PC-9 (cell line): Measurements from ENCODE around the gene ITPR3.

Experiments
- EZH2 ChIP-seq: fragments of 200-600 bp; sonication (generic); IDR thresholded peaks from 2 replicates; pipeline ENCODE4 v1.8.0; 2017; ENCODE audit warnings: antibody characterized with exemption, low read depth
- TF ChIP-seq, protein P1 (sequence below): fragments of 200-600 bp; sonication (generic); conservative IDR thresholded peaks from 2 replicates; pipeline ENCODE4 v1.6.1; 2017; ENCODE audit warnings: mixed run types, antibody characterized with exemption, mild to moderate bottlenecking, moderate library complexity

DNA sequence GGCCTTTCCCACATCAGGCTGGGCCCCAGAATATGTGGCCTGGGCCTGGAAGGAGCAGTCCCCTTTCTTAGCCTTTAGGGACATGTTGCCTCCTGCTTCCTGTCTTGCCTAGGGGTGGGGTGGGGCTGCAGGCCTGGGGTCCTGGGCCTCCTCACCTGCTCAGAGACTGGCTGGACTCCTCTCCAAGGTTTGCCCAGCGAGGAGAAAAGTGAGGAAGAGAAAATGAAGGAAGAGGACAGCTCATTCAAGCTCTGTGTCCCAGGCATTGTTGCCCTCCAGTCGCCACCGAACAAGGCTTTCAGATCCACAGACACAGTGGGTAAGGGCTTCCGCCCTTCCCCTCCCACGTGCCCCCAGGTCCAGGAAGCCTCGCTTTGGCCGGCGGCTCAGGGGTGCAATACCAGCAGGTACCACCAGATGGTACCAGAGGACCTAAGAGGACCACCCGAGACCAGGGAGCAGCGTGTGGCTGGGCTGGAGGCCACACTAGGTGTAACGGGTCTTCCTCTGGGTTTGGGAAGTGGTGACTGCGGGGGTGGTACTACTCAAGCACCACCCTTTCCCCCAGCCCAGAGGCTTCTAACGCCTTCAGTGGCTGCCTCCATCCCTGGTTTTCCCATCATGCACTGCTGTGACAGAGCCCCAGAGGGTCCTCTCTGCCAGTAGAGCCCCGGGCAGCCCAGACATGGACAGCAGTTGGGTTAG is 35.6 kb upstream of the ITPR3 start:
- no peak for TF ChIP-seq EZH2
- TF ChIP-seq, protein P1, sequence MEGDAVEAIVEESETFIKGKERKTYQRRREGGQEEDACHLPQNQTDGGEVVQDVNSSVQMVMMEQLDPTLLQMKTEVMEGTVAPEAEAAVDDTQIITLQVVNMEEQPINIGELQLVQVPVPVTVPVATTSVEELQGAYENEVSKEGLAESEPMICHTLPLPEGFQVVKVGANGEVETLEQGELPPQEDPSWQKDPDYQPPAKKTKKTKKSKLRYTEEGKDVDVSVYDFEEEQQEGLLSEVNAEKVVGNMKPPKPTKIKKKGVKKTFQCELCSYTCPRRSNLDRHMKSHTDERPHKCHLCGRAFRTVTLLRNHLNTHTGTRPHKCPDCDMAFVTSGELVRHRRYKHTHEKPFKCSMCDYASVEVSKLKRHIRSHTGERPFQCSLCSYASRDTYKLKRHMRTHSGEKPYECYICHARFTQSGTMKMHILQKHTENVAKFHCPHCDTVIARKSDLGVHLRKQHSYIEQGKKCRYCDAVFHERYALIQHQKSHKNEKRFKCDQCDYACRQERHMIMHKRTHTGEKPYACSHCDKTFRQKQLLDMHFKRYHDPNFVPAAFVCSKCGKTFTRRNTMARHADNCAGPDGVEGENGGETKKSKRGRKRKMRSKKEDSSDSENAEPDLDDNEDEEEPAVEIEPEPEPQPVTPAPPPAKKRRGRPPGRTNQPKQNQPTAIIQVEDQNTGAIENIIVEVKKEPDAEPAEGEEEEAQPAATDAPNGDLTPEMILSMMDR, result peak; percentile 95
